ENCODE results near the gene DAD1.

Gene DAD1

GRCh38 chr14:22600027-22600426 is 11.0 kb upstream of the DAD1 start:
- no peak overlapping the region for H3K4me3 ChIP-seq (ENCODE audit: low read depth, low read length)
- no peak for TF ChIP-seq CTCF (IDR thresholded peaks at IDR 0.05; ENCODE audit: low read depth, low read length)
- DNase-seq (ENCODE audit: low read depth, low spot score) = no peak
- in situ Hi-C loops (cut with HindIII; ENCODE audit: low sequenced_read_pairs) = no loop called here

- H3K4me3 ChIP-seq (ENCODE audit: low read depth, low read length) = peak overlapping the region; percentile 84
- DNase-seq (ENCODE audit: low read depth, low spot score) = no peak
- in situ Hi-C loops (cut with HindIII; ENCODE audit: low sequenced_read_pairs) = no loop called here
- no peak for TF ChIP-seq CTCF (IDR thresholded peaks at IDR 0.05; ENCODE audit: low read depth, low read length)
Measured at GRCh38 chr14:22599349-22599748, 10.3 kb upstream of the DAD1 start.

- peak; percentile 47 for TF ChIP-seq CTCF (IDR thresholded peaks at IDR 0.05; ENCODE audit: low read depth, low read length)
- peak; percentile 59 for DNase-seq (ENCODE audit: low read depth, low spot score)
- in situ Hi-C loops (cut with HindIII; ENCODE audit: low sequenced_read_pairs) = no loop called here
- peak overlapping the region; percentile 84 for H3K4me3 ChIP-seq (ENCODE audit: low read depth, low read length)
Measured at GRCh38 chr14:22598896-22599244, 9.8 kb upstream of the DAD1 start.

GRCh38 chr14:22598099-22598895 is 9.3 kb upstream of the DAD1 start, which contains the start of gene ABHD4:
Gene ABHD4 (plus strand): TSS chr14:22598300. CDS start chr14:22598307, 7 bp downstream.
- H3K4me3 ChIP-seq (ENCODE audit: low read depth, low read length) = peak within 1 kb of the TSS; percentile 84
- peak; percentile 67 for DNase-seq (ENCODE audit: low read depth, low spot score)
- in situ Hi-C loops (cut with HindIII; ENCODE audit: low sequenced_read_pairs) = no loop called here
- TF ChIP-seq CTCF (IDR thresholded peaks at IDR 0.05; ENCODE audit: low read depth, low read length) = no peak

GRCh38 chr14:22597771-22598098 is 8.7 kb upstream of the DAD1 start:
- in situ Hi-C loops (cut with HindIII; ENCODE audit: low sequenced_read_pairs) = no loop called here
- no peak for TF ChIP-seq CTCF (IDR thresholded peaks at IDR 0.05; ENCODE audit: low read depth, low read length)
- DNase-seq (ENCODE audit: low read depth, low spot score) = no peak
- peak overlapping the region; percentile 84 for H3K4me3 ChIP-seq (ENCODE audit: low read depth, low read length)

GRCh38 chr14:22597265-22597664 is 8.2 kb upstream of the DAD1 start:
- no peak overlapping the region for H3K4me3 ChIP-seq (ENCODE audit: low read depth, low read length)
- in situ Hi-C loops (cut with HindIII; ENCODE audit: low sequenced_read_pairs) = no loop called here
- no peak for DNase-seq (ENCODE audit: low read depth, low spot score)
- TF ChIP-seq CTCF (IDR thresholded peaks at IDR 0.05; ENCODE audit: low read depth, low read length) = no peak
